NB4 (cell line): ENCODE results near the gene SLC2A3.

Source experiments
- CTCF ChIP-seq: IDR thresholded peaks from one replicate; pipeline ENCODE4 v1.5.1; 2012; ENCODE audit warnings: low read depth, low read length
- POLR2A ChIP-seq: IDR thresholded peaks from 2 replicates; pipeline ENCODE4 v1.6.1; 2011; ENCODE audit warnings: mild to moderate bottlenecking; ENCODE audit not compliant: insufficient read length; ENCODE audit errors: extremely low read depth

GRCh38 chr12:7879246-7879645, 56.7 kb downstream of the SLC2A3 start:
- TF ChIP-seq CTCF = no peak
- no peak for TF ChIP-seq POLR2A
